GM21825 (cell line): ENCODE results near the gene AAK1.
"Not testable (repeated sequence)": the region's sequence is repeated elsewhere in the genome, so short reads cannot be mapped to it uniquely, and the experiment has no call there.

Source experiments
- ATAC-seq: cut with Tn5 transposase; IDR thresholded peaks from one replicate; pipeline ENCODE4 v1.9.1; 2021; ENCODE audit warnings: mild to moderate bottlenecking, moderate library complexity; ENCODE audit not compliant: unreplicated experiment

AAK1 gene

DNA sequence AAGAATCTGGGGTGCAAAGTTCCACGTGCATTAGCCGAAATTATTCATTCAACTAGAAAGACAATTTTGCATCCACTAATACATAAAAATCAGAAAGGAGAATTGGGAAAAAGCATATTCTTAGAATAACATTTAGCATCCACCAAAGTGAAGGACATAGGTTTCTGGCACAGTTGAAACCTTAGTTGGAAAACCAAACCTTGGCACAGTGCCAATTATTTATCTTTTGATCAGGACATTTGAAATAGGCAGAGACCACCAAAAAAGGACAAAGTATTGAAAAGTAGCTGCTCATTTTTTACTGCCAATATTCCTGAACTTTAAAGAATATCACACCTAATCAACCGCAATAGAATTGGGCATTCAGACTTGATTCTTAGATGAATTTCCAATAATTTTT lies 180.8 kb downstream of the AAK1 start:
- ATAC-seq: no peak

DNA sequence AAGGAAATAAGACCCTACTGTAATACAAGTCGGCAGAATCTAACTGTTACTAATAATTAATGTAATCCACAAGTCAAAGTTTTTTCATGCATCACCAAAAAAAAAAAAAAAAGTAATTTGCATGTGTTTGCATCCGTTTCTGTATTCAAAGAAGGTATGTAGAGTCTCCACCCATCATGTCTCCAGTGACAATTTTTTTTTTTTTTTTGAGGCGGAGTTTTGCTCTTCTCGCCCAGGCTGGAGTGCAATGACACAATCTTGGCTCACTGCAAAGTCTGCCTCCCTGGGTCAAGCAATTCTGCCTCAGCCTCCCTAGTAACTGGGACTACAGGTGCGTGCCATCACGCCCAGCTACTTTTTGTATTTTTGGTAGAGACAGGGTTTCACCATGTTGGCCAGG lies 182.1 kb downstream of the AAK1 start:
- ATAC-seq: no peak

- ATAC-seq: no peak
These were observed 183.6 kb downstream of the AAK1 start for GRCh38 chr2:69459936-69460335.

DNA sequence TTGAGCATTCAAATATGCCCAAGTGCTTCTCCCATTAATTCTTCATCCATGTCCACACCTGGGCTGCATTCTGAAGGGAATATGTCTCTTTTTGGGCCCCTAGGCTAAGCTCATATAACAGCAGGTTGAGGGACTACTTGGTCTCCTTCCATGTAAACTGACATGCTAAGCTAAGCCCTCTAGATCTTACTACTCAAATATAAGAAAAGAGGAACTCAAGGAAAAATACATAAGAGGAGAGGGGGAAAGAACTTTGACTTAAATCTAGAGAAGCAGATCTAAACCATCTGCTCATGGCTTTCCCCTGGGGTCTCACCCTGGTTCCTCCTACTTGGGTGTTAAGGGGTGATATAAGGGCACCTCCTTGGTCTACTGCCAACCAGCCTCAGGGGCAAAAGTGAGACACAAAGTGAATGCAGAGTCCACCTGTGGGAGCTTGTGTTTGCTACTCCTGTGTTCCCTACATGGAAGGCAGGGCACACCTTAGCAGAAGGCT lies 186.5 kb downstream of the AAK1 start:
- ATAC-seq: no peak

- no peak for ATAC-seq
These were observed 187.4 kb downstream of the AAK1 start for GRCh38 chr2:69456154-69456553.

GRCh38 chr2:69454976-69455375 lies 188.6 kb downstream of the AAK1 start:
- ATAC-seq: no peak

DNA sequence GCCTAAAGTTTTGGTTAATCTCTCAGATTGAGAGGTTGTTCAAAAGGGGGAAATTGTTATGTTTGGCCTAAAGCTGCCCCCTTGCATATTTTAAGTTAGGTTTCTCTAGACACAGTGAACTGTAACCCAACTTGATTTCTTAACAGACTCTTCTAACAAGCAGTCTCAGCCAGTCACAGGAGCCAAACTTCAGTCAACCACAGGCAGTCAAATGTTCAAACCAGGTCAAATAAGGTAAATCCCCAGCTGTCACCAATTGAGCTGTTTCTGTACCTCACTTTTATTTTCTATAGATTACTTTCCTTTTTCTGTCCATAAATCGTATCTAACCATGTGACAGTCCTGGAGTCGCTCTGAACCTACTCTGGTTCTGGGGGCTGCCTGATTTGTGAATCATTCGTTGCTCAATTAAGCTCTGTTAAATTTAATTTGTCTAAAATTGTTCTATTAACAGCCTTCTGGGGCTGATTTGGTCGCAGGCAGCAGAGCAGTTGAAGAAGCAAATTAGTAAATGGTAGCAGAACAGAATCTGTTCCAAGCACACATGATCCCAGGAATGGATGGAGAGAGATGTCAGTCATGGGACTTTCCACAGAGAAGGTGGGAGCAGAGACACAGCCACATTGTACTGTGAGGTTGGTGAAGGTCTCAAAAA lies 189.9 kb downstream of the AAK1 start:
- ATAC-seq: peak; percentile 84

DNA sequence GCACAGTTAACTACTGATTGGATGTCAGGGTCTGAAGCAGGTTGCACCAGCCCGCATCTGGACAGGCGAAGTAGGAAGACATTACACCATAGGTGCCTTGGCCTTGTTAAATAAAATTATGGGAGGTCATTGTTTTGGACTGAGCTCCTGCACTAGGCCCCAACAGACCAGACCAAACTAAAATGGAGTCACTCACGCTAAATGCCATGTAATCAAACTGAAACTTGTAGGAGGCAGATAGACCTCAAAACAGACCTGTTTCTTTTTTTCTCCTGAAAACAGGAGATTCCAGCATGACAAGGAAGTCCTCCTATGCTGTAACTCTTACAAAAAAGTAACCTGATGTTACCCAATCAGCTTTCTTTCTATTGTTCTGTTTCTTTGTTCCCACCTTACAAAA lies 190.9 kb downstream of the AAK1 start:
- ATAC-seq: no peak

- no peak for ATAC-seq
These were observed 192.7 kb downstream of the AAK1 start for GRCh38 chr2:69450735-69451416.

DNA sequence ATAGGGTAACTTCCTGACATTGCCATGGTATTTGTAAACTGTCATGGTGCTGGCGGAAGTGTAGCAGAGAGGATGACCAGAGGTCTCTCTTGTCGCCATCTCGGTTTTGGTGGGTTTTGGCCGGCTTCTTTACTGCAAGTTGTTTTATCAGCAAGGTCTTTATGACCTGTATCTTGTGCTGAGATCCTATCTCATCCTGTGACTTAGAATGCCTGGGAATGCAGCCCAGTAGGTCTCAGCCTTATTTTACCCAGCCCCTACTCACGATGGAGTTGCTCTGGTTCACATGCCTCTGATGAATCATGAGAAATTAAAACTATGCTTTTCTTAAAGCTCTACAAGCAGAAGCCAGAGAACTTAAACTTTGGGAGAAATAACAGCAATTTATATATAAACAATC lies 193.6 kb downstream of the AAK1 start:
- no peak for ATAC-seq

GRCh38 chr2:69443673-69444072 lies 199.9 kb downstream of the AAK1 start:
- ATAC-seq: not testable (repeated sequence)

GRCh38 chr2:69439499-69439898 lies 204.0 kb downstream of the AAK1 start:
- ATAC-seq: not testable (repeated sequence)

- no peak for ATAC-seq
These were observed 205.0 kb downstream of the AAK1 start for GRCh38 chr2:69438580-69438979.

DNA sequence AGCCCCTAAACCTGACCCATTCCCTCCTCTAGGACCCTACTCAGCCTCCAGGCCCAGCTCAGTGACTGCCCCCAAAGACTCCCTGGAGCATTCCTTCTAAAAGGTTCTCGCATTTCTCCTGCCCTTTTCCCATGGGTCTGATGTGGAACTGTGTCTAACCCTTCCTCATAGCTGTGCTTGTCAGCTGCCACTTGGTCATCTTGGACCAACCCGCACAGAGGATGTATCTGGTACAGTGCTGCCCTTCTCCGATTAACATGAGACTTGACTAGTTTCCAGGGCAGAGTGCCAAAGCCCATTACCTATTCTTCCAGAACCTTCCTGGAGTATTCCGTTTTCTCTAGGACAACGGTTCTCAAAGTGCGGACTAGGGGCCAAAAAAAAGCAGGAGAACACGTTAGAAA lies 205.8 kb downstream of the AAK1 start:
- ATAC-seq: peak; percentile 4

- peak; percentile 93 for ATAC-seq
These were observed 206.4 kb downstream of the AAK1 start, which contains the start of gene NFU1 for GRCh38 chr2:69436938-69437750. TSS of gene NFU1 (minus strand) at chr2:69437435. CDS start at chr2:69437422, 13 bp downstream.

DNA sequence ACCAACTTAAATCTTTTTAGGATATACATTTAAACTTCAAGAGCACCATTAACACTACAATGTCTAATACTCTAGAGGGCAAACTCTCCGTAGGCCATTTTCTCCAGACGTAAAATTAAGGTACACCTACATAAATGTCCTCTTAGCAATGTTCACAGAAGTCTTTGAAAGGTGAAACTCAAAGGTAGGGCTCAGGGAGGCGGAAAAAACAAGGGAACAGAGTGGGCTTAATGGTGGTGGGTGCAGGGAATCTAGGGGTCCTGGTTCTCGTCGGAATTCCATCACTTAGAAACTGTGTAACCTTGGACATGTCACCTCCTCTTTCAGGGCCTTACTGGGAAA lies 207.0 kb downstream of the AAK1 start:
- no peak for ATAC-seq

DNA sequence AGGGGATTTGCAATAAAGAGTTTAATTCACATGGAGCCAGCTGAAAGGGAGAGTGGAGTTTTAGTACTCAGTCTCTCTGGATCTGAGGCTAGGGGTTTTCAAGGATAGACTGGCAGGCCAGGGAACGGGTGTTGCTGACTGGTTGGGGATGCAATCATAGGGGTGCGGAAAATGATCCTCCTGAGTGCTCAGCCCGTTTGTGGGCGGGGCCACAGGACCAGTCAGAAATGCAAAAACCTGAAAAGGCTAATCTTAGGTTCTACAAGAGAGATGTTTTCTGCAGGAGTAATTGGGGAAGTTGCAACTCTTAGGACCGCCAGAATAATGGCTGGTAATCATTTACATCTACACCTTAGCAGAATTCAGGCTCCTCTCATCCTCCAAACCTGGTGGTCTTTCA lies 208.8 kb downstream of the AAK1 start:
- no peak for ATAC-seq

DNA sequence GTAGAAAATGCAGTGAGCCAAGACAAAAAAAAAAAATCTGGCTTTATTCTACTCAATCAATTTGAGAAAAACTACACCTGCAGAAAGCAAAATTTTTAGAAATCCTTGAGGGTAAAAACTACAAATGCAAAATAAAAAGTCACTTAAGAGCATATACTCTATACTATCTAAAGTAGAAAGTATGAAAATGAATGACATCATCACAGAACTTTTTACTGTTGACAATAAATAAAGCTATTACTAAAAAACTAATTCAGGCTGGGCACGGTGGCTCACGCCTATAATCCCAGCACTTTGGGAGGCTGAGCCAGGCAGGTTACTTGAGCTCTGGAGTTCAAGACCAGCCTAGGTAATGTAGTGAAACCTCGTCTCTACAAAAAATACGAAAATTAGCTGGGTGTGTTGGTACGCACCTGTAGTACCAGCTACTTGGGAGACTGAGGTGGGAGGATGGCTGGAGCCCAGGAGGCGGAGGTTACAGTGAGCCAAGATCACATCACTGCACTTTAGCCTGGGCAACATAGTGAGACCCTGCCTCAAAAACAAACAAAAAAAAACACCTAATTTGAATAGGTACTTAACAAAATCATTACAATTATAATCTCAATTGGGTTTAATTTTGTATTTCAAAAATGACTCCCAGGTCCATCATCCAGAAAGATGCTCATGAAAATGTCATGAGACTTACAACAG lies 213.9 kb downstream of the AAK1 start:
- no peak for ATAC-seq

DNA sequence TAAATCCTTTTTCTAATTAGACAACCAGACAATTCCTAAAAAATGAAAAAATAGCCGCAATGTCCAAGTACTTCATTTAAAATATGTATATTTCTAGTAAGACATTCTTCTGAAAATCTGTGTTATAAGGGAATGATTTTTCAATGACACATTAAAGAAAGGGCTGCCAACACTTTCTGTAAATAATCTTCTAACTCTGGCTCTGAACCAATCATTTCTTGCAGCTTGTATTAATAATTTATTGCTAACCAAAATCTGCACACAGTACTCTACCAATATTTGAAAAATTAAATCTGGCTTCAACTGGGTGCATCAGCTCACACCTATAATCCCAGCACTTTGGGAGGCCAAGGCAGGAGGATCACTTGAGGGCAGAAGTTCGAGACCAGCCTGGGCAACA lies 214.6 kb downstream of the AAK1 start:
- no peak for ATAC-seq

- ATAC-seq: no peak
These were observed 219.1 kb downstream of the AAK1 start for GRCh38 chr2:69424419-69424818.

GRCh38 chr2:69422198-69422597 lies 221.3 kb downstream of the AAK1 start:
- ATAC-seq: no peak
